SJCRH30 (cell line): ENCODE results near the gene RGCC. TPM values are rescaled to one million over a fixed set of nuclear protein-coding genes. Genes with fewer than 3 reads are reported as not detected.
"Not testable (repeated sequence)": the region's sequence is repeated elsewhere in the genome, so short reads cannot be mapped to it uniquely, and the experiment has no call there.

Source experiments
- DNase-seq, 2 experiments: peaks; one replicate each; pipeline ENCODE4 v3.0.0-alpha.2; 2015 to 2020
- H3K27ac ChIP-seq: fragments of 250-450 bp; sonication (Bioruptor Pico); 2 replicates; pipeline ENCODE4 v1.5.1; 2020; ENCODE audit warnings: mild to moderate bottlenecking, moderate library complexity
- H3K27me3 ChIP-seq: fragments of 250-450 bp; sonication (Bioruptor Pico); 2 replicates; pipeline ENCODE4 v1.5.1; 2020; ENCODE audit warnings: mild to moderate bottlenecking, moderate library complexity
- H3K36me3 ChIP-seq: fragments of 250-450 bp; sonication (Bioruptor Pico); 2 replicates; pipeline ENCODE4 v1.5.1; 2020; ENCODE audit warnings: mild to moderate bottlenecking, moderate library complexity
- H3K4me1 ChIP-seq: fragments of 250-450 bp; sonication (Bioruptor Pico); 2 replicates; pipeline ENCODE4 v1.5.1; 2020; ENCODE audit warnings: mild to moderate bottlenecking, moderate library complexity
- H3K4me3 ChIP-seq: fragments of 250-450 bp; sonication (Bioruptor Pico); 2 replicates; pipeline ENCODE4 v1.5.1; 2020; ENCODE audit warnings: mild to moderate bottlenecking, moderate library complexity
- H3K9me3 ChIP-seq: fragments of 250-450 bp; sonication (Bioruptor Pico); replicated peaks from 2 replicates; pipeline ENCODE4 v1.5.1; 2020; ENCODE audit warnings: mild to moderate bottlenecking, moderate library complexity
- total RNA-seq: library from RNA; depleted of rRNA; stranded (reverse); fragments of >200 nt; shearing (Covaris generic); gene quantifications from 2 replicates; pipeline ENCODE4 v1.2.3, GENCODE V29; 2014

RGCC gene
- total RNA-seq, 1 experiment from 2014 or later, result not detected

DNA sequence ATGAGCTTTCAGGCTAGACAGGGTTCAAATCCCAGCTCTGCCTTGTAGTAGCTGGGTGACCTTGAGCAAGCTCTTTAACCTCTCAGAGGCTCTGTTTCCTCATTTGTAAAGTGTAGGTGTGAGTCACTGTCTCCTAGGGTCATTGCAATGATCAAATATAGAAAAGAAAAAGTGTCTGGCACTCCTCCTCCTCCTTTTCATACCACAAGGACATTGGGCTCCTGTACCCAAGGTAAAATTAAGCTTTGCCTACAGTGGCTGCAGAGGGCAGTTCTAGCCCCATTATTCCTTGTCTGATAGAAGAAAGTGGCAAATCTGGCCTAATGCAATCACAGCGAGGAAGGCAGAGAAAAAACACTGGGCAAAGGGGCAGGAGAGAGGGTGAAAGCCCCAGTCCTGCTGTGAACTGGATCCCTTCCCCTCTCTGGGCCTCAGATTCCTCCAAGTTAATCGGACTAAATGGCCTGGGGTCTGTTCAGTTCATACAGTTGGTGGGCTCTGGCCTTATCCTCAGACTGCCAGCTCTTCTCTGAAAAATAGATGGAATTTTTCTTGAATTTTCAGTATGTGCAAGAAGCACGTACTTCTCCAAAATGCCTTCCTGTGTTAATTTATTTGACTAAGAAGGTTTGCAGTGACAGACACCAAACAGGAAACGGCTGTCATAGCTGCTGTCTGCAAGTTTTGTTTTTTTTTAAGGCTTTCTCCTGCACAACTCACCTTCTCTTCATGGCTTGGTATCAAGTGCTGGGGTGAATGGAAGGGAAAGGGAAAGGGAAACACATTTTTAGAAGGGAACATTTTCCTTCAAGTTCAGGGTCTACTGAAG lies 35.3 kb downstream of the RGCC start:
- Histone ChIP-seq H3K4me1 (peaks cover 5% of the 10 kb centered on the region; the same call in 1 of the 2 replicates), H3K27ac (no peak overlapping the region), H3K9me3 (no peaks in the 10 kb centered on the region), H3K27me3 (no peaks in the 10 kb centered on the region), H3K36me3 (no peaks in the 10 kb centered on the region), H3K4me3 (no peak overlapping the region)
- no peak for DNase-seq

DNA sequence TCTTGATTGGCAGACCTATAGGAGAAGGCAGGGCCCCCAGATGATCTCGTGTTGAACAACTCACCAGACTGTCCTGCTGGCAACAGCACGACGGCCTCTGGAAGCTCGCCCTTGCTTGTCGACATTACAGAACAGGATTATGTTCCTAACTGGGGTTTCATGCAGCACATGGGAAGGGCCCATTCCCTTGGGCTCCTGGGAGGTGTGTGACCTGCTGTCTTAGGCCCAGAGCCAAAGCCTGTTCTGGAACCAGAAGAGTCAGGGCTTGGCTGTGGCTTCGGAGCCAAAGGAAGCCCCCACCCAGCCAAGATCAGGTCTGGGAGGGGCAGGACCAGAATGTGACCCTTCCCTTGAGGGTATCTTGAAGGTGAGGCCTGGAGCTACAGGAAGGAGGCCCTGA lies 36.9 kb downstream of the RGCC start:
- H3K27ac ChIP-seq, result no peak overlapping the region
- DNase-seq, result no peak

DNA sequence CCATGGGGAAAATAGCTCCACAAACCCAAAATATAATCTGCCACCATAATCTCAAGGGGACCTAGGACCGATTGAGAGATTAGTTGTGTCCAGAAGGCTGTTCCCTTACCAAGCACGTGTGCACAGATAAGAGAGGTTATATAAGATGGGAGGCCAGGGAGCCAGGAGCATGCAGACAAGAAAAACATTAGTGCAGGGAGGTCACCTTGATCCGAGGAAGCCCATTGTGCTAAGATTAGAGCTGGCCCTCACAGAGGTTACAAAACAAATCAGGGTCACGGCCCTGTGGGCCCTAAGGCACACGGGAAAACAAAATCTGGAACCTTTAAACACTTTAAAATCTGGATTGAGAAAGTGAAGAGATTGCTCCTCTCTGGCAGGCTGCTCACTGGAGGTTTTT lies 37.7 kb downstream of the RGCC start:
- Histone ChIP-seq H3K4me1 (peaks cover 5% of the 10 kb centered on the region; the same call in 1 of the 2 replicates), H3K9me3 (no peaks in the 10 kb centered on the region), H3K27me3 (no peaks in the 10 kb centered on the region), H3K36me3 (no peaks in the 10 kb centered on the region), H3K27ac (no peak overlapping the region), H3K4me3 (no peak overlapping the region)
- DNase-seq, result no peak

More for the DNA sequence above, 36.9 kb downstream of the RGCC start:
- H3K4me1 ChIP-seq, result peaks cover 5% of the 10 kb centered on the region; the same call in 1 of the 2 replicates
- H3K27me3 ChIP-seq, result no peaks in the 10 kb centered on the region
- H3K9me3 ChIP-seq, result no peaks in the 10 kb centered on the region
- H3K36me3 ChIP-seq, result no peaks in the 10 kb centered on the region
- no peak overlapping the region for H3K4me3 ChIP-seq

DNA sequence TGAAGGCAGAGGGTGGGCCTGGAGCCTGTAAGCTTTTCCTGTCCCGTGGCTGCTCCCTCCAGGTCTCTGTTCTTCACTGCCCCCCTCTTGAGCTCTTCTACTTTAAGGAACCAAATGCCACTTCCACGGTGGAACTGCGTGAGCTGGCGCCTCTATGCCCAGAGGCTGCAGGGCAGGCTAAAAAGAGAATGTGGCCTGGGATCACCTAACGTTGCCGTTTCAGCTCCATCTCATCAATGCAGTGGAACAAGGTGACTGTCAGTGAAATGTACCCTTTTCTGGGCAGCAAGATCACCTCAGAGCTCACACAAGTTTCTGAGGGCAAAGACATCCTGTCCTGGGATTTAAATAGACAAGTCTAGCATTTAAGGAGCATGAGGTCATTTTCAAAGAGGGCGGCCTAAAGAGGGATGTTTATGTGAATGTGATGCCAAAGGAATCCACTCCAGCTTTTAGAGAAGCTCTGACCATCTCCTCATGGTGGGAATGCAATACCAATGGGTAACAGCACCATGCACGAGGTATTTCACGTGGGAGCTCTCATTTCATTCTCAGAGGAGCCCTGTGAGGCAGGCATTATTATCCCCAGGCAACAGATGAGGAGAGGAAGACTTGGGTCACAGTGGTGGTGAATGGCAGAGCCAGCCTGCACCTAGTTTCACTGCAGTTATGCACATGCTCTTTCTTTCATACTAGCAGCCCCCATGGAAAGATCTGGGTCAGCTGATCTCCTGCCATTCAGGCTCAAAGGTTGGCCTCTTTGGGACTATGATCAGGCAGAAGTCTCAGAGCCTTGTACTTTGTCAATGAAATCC lies 39.3 kb downstream of the RGCC start:
- DNase-seq, result peak in 1 of 2 experiments; percentile 40
- Histone ChIP-seq H3K27me3 (no peaks in the 10 kb centered on the region), H3K9me3 (no peaks in the 10 kb centered on the region), H3K27ac (no peak overlapping the region), H3K4me3 (no peak overlapping the region), H3K36me3 (no peaks in the 10 kb centered on the region), H3K4me1 (peaks cover 17% of the 10 kb centered on the region)

DNA sequence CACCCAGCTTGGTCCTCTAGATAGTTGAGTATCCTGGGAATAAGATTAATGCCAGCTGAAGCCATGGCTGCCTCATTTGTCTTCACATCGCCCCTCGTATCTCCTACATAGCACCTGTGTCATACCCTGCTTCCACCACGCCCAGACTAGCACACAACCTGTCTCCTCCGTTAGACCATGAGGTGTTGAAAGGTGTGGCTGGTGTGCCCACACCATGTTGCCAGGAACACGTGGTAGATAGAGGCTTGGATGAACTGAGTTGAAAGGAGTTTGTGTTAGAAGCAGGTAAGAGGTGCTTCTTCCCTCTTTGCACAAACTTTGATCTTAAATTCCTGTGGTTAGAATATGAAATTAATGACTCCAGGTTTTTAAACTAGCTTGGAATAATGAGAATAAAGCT lies 40.1 kb downstream of the RGCC start:
- DNase-seq, result no peak
- Histone ChIP-seq H3K27me3 (no peaks in the 10 kb centered on the region), H3K36me3 (no peaks in the 10 kb centered on the region), H3K4me1 (peaks cover 23% of the 10 kb centered on the region), H3K9me3 (no peaks in the 10 kb centered on the region), H3K4me3 (no peak overlapping the region), H3K27ac (no peak overlapping the region)

DNA sequence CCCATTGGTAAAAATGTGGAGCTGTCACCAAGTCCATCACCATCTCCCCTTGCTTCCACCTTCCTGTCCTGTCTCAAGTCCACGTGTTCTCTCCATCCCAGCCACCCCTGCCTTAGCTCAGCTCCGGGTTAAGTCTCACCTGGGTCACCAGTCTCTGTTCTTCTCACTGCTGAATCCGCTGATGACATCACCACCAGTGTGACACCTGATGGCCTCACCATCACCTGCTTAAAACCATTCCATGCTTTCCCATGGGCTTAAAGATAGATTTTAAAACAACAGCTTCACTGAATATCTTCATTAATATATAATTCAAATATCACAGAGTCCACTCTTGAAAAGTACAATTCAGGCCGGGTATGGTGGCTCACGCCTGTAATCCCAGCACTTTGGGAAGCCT lies 42.1 kb downstream of the RGCC start:
- no peak for DNase-seq
- Histone ChIP-seq H3K36me3 (no peaks in the 10 kb centered on the region), H3K4me1 (peaks cover 27% of the 10 kb centered on the region), H3K4me3 (no peak overlapping the region), H3K27me3 (no peaks in the 10 kb centered on the region), H3K27ac (no peak overlapping the region), H3K9me3 (no peaks in the 10 kb centered on the region)

DNA sequence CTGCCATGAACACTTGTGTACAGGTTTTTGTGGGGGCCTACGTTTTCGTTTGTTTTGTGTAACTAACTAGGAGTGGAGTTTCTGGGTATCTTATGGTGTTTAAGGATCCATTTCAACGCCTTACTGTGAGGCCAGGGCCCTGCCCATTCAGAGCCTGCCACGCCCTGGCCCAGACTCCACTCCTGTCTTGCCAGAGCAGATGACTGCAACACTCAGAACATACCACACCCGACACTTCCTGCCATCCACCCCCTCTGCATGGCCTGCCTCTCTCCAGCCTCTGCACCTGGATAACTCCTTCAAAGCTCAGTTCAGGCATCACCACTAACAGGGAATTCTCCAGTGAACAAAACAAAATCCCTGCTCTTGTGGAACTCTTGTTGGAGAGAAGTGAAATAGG lies 43.2 kb downstream of the RGCC start:
- Histone ChIP-seq H3K9me3 (no peaks in the 10 kb centered on the region), H3K27me3 (no peaks in the 10 kb centered on the region), H3K4me1 (peaks cover 31% of the 10 kb centered on the region), H3K36me3 (no peaks in the 10 kb centered on the region), H3K4me3 (no peak overlapping the region), H3K27ac (no peak overlapping the region)
- DNase-seq, result peak; percentile 40 to 46

DNA sequence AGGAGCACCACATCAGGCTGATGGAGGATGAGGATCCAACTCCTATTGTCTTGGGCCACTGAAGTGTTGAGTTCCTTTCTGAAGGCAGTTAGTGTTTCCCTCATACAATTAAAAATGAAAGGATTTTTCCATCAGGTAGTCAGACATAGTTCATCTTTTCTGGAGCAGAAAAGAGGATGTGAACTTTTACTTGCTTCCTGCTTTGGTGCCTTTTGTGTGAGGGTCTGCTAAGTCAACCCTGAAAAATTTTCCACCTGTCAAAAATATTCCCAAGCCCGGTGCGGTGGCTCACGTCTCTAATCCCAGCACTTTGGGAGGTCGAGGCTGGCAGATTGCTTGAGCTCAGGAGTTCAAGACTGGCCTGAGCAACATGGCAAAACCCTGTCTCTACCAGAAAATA lies 43.9 kb downstream of the RGCC start:
- Histone ChIP-seq H3K27ac (no peak overlapping the region), H3K36me3 (no peaks in the 10 kb centered on the region), H3K4me1 (peaks cover 36% of the 10 kb centered on the region), H3K4me3 (no peak overlapping the region), H3K27me3 (no peaks in the 10 kb centered on the region), H3K9me3 (no peaks in the 10 kb centered on the region)
- no peak for DNase-seq

DNA sequence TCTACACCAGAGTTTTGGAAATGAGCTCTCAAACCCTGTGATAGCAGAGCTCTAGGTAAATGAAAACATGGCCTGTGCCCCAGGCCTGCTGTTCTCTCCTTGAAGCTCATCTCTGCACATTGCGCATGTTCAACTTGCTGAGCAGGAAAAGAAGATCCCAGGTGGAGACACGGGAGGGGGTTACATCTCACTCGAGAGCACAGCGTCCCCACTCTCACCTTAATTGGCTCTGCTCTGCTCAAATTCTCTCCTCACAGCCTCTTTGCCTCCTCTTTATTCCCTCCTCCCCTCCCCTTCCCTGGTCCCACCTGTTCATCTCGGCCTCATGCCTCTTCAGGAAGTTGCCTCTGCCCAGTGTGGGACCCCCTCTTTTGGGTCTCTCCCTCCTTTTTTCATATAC lies 44.7 kb downstream of the RGCC start:
- H3K4me1 ChIP-seq, result peaks cover 31% of the 10 kb centered on the region
- peak in 1 of 2 experiments; percentile 40 for DNase-seq

DNA sequence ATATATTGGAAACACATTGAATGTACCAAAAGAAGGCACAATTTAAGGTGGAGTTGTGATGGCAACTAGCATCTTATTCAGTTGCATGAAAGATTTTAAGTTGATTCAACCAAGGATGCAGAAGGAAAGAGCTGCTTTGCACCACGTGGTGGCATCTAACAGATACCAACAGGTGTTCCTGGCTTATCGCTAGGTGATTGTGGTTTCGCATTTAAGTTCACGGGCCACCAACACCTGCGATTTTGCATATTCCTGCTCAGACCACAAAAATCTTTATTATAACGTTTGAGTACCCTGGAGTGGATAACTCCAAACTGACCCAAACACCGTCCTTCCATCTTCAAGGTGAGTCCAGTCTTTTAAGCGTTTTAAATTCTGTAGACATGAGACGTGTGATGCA lies 45.3 kb downstream of the RGCC start:
- Histone ChIP-seq H3K27me3 (no peaks in the 10 kb centered on the region), H3K36me3 (no peaks in the 10 kb centered on the region), H3K4me1 (peaks cover 31% of the 10 kb centered on the region), H3K27ac (no peak overlapping the region), H3K4me3 (no peak overlapping the region), H3K9me3 (no peaks in the 10 kb centered on the region)
- DNase-seq, result peak; percentile 22 to 56

More for the DNA sequence above, 44.7 kb downstream of the RGCC start:
- H3K4me3 ChIP-seq, result no peak overlapping the region
- H3K27me3 ChIP-seq, result no peaks in the 10 kb centered on the region
- H3K36me3 ChIP-seq, result no peaks in the 10 kb centered on the region
- no peak overlapping the region for H3K27ac ChIP-seq
- no peaks in the 10 kb centered on the region for H3K9me3 ChIP-seq

DNA sequence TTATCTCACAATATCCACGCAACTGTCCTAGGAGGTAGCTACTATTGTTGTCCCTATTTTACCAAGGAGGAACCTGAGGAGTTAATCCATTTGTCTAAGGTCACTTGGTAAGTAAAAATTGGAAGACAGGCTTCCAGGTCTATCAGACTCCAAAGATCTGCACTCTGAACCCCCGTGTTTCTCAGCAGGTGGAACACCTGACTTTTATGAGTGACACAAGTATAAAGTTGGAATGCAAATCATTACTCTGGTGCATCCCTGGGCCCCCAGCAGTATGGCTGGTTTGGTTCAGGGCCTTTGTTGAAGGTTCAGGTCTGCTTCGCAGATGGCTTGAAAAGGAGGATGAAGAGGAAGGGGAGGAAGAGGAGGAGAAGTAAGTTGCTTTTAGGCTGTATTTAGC lies 46.0 kb downstream of the RGCC start:
- no peak for DNase-seq
- no peak overlapping the region for H3K27ac ChIP-seq
- no peaks in the 10 kb centered on the region for H3K36me3 ChIP-seq

DNA sequence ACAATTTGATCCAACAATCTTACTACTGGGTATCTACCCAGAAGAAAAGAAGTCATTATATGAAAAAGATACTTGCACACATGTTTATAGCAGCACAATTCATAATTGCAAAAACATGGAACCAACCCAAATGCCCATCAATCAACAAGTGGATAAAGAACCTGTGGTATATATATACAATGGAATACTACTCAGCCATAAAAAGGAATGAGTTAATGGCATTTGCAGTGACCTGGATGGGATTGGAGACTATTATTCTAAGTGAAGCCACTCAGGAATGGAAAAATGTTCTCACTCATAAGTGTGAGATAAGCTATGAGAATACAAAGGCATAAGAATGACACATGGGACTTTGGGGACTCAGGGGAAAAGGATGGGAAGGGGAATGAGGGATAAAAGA lies 47.3 kb downstream of the RGCC start:
- H3K9me3 ChIP-seq, H3K36me3 ChIP-seq, H3K27ac ChIP-seq, H3K4me3 ChIP-seq, H3K27me3 ChIP-seq, DNase-seq: not testable (repeated sequence)
- peaks cover 31% of the 10 kb centered on the region for H3K4me1 ChIP-seq

More for the DNA sequence above, 46.0 kb downstream of the RGCC start:
- no peak overlapping the region for H3K4me3 ChIP-seq
- H3K4me1 ChIP-seq, result peaks cover 31% of the 10 kb centered on the region
- no peaks in the 10 kb centered on the region for H3K9me3 ChIP-seq
- no peaks in the 10 kb centered on the region for H3K27me3 ChIP-seq

DNA sequence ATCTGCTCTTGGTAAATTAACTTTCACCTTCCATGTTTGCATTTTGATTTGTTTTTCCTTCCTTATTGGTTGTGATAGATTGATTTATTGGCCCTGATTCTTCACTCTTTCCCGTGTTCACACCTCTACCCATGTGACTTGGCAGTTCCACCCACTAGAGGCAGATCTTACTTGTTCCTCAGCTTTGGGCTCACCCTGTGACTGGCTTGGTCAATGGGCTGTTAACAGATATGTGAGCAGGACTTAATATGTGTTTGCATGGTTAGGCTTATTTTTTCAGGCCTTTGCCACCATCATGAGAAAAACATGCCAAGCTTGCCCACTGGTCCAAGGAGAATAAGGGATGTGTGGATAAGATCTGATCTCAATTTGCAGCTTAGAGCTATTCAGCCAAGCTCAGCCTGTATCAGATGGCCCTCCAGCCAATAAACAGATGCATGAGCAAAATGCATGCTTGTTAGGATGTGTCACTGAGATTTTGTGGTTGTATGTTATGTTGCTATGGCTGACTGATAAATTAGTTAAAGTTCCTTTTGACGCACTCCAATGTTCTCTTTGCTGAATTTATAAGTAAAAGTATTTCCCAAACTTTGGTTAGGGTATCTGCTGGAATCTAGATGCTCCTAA lies 48.0 kb downstream of the RGCC start:
- Histone ChIP-seq H3K4me3 (no peak overlapping the region), H3K36me3 (no peaks in the 10 kb centered on the region), H3K27ac (no peak overlapping the region), H3K9me3 (no peaks in the 10 kb centered on the region), H3K4me1 (peaks cover 28% of the 10 kb centered on the region), H3K27me3 (no peaks in the 10 kb centered on the region)
- DNase-seq, result peak in 1 of 2 experiments; percentile 13

DNA sequence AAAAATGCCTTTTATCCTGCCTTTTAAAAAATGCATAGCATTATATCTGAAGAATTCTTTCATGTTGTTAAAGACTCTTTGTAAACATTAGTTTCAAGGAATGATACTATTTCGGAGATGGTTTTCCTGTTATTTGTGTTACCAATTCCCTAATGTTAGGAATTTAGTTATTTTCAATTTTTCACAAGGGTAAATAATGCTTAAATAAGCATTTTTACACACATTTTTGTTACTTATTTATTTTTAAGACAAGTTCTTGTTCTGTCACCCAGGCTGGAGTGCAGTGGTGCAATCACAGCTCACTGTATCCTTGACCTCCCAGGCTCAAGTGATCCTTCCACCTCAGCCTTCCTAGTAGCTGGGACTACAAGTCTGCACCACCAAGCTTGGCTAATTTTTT lies 49.0 kb downstream of the RGCC start:
- Histone ChIP-seq H3K4me3 (no peak overlapping the region), H3K36me3 (no peaks in the 10 kb centered on the region), H3K27me3 (no peaks in the 10 kb centered on the region), H3K27ac (no peak overlapping the region), H3K4me1 (peaks cover 20% of the 10 kb centered on the region), H3K9me3 (no peaks in the 10 kb centered on the region)
- no peak for DNase-seq

DNA sequence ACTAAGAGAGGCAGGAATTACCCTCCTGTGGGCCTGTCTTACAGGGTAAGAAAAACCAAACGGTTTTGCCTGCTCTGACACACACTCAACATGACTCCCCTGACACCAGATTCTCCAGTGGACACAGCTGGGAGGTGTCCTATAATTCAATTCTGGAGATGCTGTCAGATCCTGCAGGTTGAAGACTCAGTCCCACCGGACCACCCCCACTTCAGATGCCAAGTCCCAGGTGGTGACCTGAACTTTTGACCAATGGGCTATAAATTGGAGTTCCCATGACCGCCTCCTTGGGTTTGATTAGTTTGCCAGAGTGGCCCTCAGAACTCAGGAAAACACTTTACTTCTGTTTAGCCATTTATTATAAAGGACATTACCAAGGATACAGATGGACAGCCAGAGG lies 52.6 kb downstream of the RGCC start:
- H3K4me3 ChIP-seq, result no peak overlapping the region
- H3K36me3 ChIP-seq, result no peaks in the 10 kb centered on the region
- H3K27me3 ChIP-seq, result no peaks in the 10 kb centered on the region
- H3K9me3 ChIP-seq, result no peaks in the 10 kb centered on the region
- no peak for DNase-seq
- H3K27ac ChIP-seq, result no peak overlapping the region
- H3K4me1 ChIP-seq, result peaks cover 9% of the 10 kb centered on the region
